ENCODE results near the gene NUP93. TPM values are rescaled to one million over a fixed set of nuclear protein-coding genes. Genes with fewer than 3 reads are reported as not detected.

The NUP93 gene
- polyA plus RNA-seq, 2 of the 4 experiments (the other 2 are of a cell fraction), result 87.3 to 91.4 TPM

- ATAC-seq, result peak; percentile 89 to 90
- CTCF ChIA-PET, result interaction anchor here (1.0 to 5.6 kb wide), 4 partner anchors 9 to 88 kb away, joined by 3 to 28 read pairs (median 4); partner anchors contain the start of gene MT1B
- POLR2A ChIA-PET, result interaction anchor here (0.6 to 2.8 kb wide), 5 partner anchors 9 to 86 kb away, joined by 3 to 18 read pairs (median 3); partner anchors contain the start of genes MT1X and MT2A
- Histone ChIP-seq H3K4me3 (no peak overlapping the region), H3K4me2 (peak overlapping the region; percentile 48), H3K4me1 (peaks cover 28% of the 10 kb centered on the region), H3K9me3 (no peaks in the 10 kb centered on the region; the same call in 2 of the 3 replicates), H3K27ac (peak overlapping the region; percentile 65 to 81)
- no peak for FAIRE-seq
- WGBS (ENCODE audit: missing lambda C conversion rate), result 19% methylated on average over 4 of the region's 4 CpGs
- peak; percentile 77 to 90 for DNase-seq (ENCODE audit: low read depth in 1 of 2, low spot score in 1 of 2)
- TF ChIP-seq JUN (IDR thresholded peaks at IDR 0.05), result no peak
- TF ChIP-seq, protein P1, sequence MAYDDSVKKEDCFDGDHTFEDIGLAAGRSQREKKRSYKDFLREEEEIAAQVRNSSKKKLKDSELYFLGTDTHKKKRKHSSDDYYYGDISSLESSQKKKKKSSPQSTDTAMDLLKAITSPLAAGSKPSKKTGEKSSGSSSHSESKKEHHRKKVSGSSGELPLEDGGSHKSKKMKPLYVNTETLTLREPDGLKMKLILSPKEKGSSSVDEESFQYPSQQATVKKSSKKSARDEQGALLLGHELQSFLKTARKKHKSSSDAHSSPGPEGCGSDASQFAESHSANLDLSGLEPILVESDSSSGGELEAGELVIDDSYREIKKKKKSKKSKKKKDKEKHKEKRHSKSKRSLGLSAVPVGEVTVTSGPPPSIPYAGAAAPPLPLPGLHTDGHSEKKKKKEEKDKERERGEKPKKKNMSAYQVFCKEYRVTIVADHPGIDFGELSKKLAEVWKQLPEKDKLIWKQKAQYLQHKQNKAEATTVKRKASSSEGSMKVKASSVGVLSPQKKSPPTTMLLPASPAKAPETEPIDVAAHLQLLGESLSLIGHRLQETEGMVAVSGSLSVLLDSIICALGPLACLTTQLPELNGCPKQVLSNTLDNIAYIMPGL (CRISPR knock-in tag; IDR thresholded peaks at IDR 0.05; ENCODE audit: borderline replicate concordance), result no peak
- no peak for TF ChIP-seq MAZ (IDR thresholded peaks at IDR 0.05; ENCODE audit: borderline replicate concordance, low read depth, low read length)
- no peak for TF ChIP-seq EP300 (IDR thresholded peaks at IDR 0.05)
- TF ChIP-seq ZNF302 (CRISPR knock-in tag; IDR thresholded peaks at IDR 0.05), result no peak
- no peak for TF ChIP-seq CTCF (IDR thresholded peaks at IDR 0.05)
- TF ChIP-seq HOXB13 (CRISPR knock-in tag; IDR thresholded peaks at IDR 0.05; ENCODE audit: low read depth), result no peak
- TF ChIP-seq JUNB (IDR thresholded peaks at IDR 0.05), result no peak
- no peak for TF ChIP-seq CBX2 (IDR thresholded peaks at IDR 0.05; ENCODE audit: borderline replicate concordance, low read depth)
- TF ChIP-seq, protein P2, sequence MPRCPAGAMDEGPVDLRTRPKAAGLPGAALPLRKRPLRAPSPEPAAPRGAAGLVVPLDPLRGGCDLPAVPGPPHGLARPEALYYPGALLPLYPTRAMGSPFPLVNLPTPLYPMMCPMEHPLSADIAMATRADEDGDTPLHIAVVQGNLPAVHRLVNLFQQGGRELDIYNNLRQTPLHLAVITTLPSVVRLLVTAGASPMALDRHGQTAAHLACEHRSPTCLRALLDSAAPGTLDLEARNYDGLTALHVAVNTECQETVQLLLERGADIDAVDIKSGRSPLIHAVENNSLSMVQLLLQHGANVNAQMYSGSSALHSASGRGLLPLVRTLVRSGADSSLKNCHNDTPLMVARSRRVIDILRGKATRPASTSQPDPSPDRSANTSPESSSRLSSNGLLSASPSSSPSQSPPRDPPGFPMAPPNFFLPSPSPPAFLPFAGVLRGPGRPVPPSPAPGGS (IDR thresholded peaks at IDR 0.05), result no peak
- TF ChIP-seq NR3C1 (IDR thresholded peaks at IDR 0.05), result no peak
- no peak for TF ChIP-seq HEYL (CRISPR knock-in tag; IDR thresholded peaks at IDR 0.05)
- TF ChIP-seq CBX8 (IDR thresholded peaks at IDR 0.05), result no peak
- TF ChIP-seq ESRRA (IDR thresholded peaks at IDR 0.05; ENCODE audit: borderline replicate concordance, low read length), result no peak
- TF ChIP-seq CEBPB (IDR thresholded peaks at IDR 0.05), result no peak
- TF ChIP-seq SMC3 (IDR thresholded peaks at IDR 0.05), result no peak
- TF ChIP-seq, protein P3, sequence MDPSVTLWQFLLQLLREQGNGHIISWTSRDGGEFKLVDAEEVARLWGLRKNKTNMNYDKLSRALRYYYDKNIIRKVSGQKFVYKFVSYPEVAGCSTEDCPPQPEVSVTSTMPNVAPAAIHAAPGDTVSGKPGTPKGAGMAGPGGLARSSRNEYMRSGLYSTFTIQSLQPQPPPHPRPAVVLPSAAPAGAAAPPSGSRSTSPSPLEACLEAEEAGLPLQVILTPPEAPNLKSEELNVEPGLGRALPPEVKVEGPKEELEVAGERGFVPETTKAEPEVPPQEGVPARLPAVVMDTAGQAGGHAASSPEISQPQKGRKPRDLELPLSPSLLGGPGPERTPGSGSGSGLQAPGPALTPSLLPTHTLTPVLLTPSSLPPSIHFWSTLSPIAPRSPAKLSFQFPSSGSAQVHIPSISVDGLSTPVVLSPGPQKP (IDR thresholded peaks at IDR 0.05; ENCODE audit: low read depth, low read length), result no peak
- no peak for TF ChIP-seq E2F6 (IDR thresholded peaks at IDR 0.05; ENCODE audit: borderline replicate concordance, low read depth)
- no peak for TF ChIP-seq FOSL2 (IDR thresholded peaks at IDR 0.05)
- peak; percentile 18 for TF ChIP-seq FOSL2 (CRISPR knock-in tag; IDR thresholded peaks at IDR 0.05)
- TF ChIP-seq HOXB5 (CRISPR knock-in tag; IDR thresholded peaks at IDR 0.05), result peak; percentile 55; the same call in 1 of the 2 replicates
- TF ChIP-seq RAD21 (conservative IDR thresholded peaks at IDR 0.05 in 1 of 2, IDR thresholded peaks at IDR 0.05 in 1 of 2), result no peak
- no peak for TF ChIP-seq RARB (CRISPR knock-in tag; IDR thresholded peaks at IDR 0.05)
- TF ChIP-seq KDM5A (IDR thresholded peaks at IDR 0.05), result no peak
- TF ChIP-seq EHF (CRISPR knock-in tag; IDR thresholded peaks at IDR 0.05), result no peak
- TF ChIP-seq FOSB (CRISPR knock-in tag; IDR thresholded peaks at IDR 0.05), result no peak
- TF ChIP-seq ZC3H11A (IDR thresholded peaks at IDR 0.05), result no peak
- peak; percentile 67 for TF ChIP-seq MAFK (IDR thresholded peaks at IDR 0.05; ENCODE audit: partially characterized antibody)
- TF ChIP-seq, protein P4, sequence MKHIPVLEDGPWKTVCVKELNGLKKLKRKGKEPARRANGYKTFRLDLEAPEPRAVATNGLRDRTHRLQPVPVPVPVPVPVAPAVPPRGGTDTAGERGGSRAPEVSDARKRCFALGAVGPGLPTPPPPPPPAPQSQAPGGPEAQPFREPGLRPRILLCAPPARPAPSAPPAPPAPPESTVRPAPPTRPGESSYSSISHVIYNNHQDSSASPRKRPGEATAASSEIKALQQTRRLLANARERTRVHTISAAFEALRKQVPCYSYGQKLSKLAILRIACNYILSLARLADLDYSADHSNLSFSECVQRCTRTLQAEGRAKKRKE (CRISPR knock-in tag; IDR thresholded peaks at IDR 0.05; ENCODE audit: low read depth), result no peak
- no peak for TF ChIP-seq REST (IDR thresholded peaks at IDR 0.05)
Observed at GRCh38 chr16:56691885-56692284, 38.0 kb upstream of the NUP93 start.
